HL-60 (cell line): ENCODE results near the gene LRRC15.

Experiments used
- CTCF ChIP-seq: IDR thresholded peaks from one replicate; pipeline ENCODE4 v1.5.1; 2011; ENCODE audit warnings: low read length, control low read depth, inconsistent platforms; ENCODE audit not compliant: insufficient read depth
- SPI1 ChIP-seq: IDR thresholded peaks from 2 replicates; pipeline ENCODE4 v1.6.1; 2012; ENCODE audit warnings: low read depth, mild to moderate bottlenecking, borderline replicate concordance

DNA sequence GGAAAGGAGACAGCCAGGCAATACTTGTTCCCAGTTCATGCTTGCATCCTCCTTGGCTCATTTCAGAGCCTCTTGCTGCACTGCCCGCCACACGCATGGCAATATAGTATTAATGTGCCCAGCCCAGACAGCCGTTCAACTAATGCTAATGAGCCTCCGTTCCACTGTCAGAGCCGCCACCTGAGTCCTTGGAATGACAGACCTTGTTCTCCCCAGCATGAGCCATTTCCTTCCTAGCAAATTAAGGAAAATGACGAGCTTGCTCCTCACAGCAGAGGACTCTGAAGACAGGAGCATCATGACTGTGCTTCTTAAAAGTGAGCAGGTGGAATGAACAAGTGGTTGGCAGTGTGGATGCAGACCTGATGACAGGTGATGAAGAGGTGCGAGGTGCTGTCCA lies 10.8 kb upstream of the LRRC15 start:
- TF ChIP-seq CTCF (no peak), SPI1 (no peak)
